Measurements from ENCODE around the gene HNRNPDL.
A peak's percentile ranks its signal among the peaks of the same experiment; 100 is the strongest.
"Not testable (repeated sequence)": the region's sequence is repeated elsewhere in the genome, so short reads cannot be mapped to it uniquely, and the experiment has no call there.

HNRNPDL gene

DNA sequence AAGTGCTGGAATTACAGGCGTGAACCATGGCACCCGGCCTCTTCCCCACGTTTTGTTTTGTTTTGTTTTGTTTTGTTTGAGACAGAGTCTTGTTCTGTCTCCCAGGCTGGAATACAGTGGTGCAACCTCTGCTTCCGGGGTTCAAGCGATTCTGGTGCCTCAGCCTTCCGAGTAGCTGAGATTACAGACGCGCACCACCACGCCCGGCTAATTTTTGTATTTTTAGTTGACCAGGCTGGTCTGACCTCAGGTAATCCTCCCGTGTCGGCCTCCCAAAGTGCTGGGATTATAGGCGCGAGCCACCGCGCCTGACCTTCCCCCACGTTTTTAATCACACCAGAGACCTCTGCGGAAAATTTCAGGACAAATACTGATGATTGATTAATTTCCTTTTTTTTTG lies 2.3 kb upstream of the HNRNPDL start:
- DNase-seq (ENCODE audit: low read depth): no peak

GRCh38 chr4:82431831-82432230 lies 1.6 kb upstream of the HNRNPDL start:
- no peak for DNase-seq (ENCODE audit: low read depth)

DNA sequence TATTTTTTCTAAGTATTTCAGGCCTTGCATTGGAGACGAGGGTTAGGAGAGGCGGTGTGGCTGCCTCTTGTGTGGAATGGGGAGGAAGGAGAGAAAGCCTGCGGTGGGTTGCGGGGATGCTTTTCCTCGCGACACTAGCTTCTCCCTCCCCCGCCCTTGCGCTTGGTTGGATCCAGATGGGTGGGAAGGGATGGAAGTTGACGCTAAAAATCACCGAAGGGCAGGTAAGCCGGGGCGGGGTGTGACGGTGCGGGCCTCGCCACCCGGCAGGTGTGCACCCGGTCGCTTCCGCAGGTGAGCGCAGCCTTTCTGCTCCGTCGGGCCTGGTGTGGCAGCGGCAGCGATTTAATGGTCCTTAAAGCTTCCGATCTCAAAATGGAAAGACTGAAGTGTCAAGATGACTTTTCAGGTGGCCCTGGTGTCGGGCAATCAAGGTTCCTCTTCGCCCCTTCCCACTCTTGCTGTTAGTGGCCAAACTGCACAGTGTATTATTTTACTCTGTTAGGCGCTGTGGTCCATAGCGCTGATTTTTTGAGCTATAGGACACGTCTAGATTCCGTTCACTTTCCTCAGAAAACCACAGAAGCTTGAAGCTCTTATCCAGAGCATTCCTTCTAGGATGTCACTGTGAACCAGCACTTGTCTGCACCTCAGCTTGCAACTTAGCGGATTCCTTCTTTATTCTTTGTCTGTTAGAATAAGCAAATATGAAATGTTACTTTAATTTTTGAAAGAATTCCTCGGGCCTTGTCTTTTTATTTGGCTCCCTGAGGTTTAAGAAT lies 893 bp upstream of the HNRNPDL start:
- peak; percentile 42 for DNase-seq (ENCODE audit: low read depth)

DNA sequence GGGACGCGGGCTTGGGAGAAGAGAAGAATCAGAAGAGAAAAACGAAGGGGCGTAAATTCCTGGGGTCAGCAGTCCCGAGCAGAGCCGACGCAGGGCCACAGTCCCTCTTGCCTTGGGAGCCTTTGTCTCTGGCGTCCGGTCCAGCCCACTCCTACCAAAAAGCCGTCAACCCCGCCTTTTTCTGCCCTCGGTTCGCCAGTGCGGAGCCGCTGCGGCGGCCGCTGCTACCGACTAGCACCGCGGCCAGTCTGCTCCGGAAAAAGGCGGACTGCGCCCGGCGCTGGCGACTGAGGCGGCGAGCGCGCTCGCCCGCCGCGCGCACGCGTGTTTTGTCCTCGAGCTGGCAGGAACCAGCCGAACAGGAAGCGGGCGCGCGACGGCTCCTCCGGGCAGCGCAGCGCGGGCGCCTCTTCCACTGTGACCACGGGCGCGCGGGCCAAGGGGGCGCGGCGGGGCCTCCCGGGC lies 502 bp downstream of the HNRNPDL start:
- peak; percentile 44 for DNase-seq (ENCODE audit: low read depth)

- DNase-seq (ENCODE audit: low read depth): peak; percentile 86
These were observed 1.1 kb downstream of the HNRNPDL start for GRCh38 chr4:82428969-82429727.

DNA sequence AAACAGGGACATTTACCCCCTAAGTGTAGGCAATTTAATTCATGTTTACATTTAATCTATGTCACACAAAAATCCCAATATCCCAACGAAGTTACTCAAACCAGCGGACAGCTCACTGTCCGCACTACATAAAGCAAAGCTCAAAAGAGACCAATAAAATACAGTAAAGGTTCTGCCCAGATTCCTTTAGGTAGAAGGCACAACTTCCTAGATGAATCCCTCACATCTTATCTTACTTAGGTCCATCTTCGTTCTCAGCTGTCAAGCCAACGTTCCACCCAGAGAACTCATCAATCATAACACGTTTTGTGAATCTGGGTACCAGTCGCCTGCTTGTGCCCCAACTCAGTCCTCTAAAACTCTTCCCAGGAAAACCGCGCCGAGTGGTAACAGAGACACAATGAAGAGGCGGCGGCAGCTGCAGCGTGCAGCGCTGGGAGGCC lies 1.7 kb downstream of the HNRNPDL start:
- no peak for DNase-seq (ENCODE audit: low read depth)

- no peak for DNase-seq (ENCODE audit: low read depth)
These were observed 4.8 kb downstream of the HNRNPDL start for GRCh38 chr4:82425478-82425877.

DNA sequence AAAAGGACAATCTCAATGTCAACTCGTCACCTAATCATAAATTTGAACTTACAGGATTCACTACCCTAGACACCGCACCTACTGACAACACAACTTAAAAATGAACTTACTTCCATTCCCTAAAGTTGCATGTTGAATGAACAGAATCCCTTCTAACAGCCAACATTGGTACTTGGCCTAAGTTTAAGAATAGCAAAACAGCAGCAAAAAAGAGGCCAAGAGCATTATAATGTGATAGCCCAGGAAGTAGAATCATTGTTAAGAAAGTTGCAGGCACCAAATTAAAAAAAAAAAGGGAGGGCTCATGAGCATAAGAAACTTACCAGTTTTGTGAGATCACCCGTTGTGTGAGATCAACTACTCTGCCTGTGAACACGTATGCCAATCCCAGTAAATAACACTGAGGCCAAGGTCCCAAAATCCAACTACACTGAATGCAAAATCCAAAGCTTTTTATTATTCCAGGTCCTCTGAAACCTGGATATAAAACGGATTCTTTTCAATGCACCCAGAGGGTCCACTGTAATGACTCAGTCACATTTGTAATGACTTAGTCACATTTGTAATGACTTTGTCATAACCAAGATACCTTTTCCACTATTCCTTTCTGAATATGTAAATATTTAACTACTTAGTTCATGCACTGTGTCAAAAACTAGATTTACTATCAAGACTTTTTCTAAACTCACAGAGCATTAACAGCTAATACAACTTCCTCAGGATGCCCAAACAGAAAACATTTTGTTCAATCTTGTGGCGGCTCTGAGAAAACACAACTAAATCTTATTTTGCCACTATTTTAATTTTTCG lies 6.8 kb downstream of the HNRNPDL start:
- DNase-seq (ENCODE audit: low read depth): peak; percentile 36

- DNase-seq (ENCODE audit: low read depth): no peak
These were observed 7.6 kb downstream of the HNRNPDL start for GRCh38 chr4:82422616-82423015.

DNA sequence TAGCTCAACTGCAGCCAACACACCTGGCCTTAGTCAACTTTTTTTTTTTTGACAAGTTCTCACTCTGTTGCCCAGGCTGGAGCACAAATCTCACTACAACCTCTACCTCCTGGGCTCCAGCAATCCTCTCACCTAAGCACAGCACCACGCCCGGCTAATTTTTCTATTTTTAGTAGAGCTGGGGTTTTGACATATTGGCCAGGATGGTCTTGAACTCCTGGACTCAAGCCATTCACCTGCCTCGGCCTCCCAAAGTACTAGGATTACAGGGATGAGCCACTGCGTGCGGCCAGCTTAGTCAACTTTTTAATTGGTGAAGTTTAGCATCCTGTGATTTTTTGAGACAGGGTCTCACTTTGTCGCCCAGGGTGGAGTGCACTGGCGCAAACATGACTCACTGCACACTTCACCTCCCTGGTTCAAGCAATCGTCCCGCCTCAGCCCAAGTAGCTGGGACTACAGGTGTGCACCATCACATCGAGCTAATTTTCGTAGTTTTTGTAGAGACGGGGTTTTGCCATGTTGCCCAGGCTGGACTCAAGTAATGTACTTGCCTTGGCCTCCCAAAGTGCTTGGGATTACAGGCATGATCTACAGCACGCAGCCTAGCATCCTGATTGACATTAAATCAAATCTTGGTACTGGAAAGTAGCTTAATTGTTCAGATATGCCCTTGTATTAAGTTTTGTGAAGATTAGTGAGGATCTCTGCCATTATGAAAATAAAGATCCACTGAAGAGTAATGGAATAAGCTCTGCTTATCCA lies 8.3 kb downstream of the HNRNPDL start:
- DNase-seq (ENCODE audit: low read depth): no peak

DNA sequence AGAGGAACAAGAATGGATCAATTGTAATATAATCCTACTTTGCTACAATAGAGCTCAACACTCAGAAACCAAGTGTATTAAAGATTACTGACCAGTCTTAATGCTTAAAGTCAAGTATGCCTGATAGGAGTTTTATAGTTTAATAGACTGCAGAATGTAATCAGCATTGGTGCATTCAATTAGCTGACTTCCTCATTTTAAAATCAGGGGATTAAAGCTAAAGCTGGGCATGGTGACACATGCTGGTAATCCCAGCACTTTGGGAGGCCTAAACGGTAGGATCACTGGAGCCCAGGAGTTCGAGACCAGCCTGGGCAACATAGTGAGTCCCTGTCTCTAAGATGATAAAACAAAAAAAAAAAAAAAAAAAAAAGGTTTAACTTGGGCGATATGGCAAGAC lies 10.8 kb downstream of the HNRNPDL start:
- no peak for DNase-seq (ENCODE audit: low read depth)

DNA sequence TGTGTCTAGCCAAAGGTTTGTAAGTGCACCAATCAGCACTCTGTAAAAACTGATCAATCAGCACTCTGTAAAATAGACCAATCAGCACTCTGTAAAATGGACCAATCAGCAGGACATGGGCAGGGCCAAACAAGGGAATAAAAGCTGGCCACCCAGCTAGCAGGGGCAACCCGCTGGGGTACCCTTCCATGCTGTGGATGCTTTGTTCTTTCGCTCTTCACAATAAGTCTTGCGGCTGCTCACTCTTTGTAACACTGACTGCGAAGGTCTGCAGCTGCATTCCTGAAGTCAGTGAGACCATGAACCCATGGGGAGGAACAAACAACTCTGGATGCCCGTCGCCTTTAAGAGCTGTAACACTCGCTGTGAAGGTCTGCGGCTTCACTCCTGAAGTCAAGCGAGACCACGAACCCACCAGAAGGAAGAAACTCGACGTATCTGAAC lies 14.3 kb downstream of the HNRNPDL start:
- DNase-seq (ENCODE audit: low read depth): no peak

- DNase-seq (ENCODE audit: low read depth): not testable (repeated sequence)
These were observed 15.2 kb downstream of the HNRNPDL start for GRCh38 chr4:82415061-82415460.

GRCh38 chr4:82403725-82404124 lies 26.5 kb downstream of the HNRNPDL start:
- no peak for DNase-seq (ENCODE audit: low read depth)

DNA sequence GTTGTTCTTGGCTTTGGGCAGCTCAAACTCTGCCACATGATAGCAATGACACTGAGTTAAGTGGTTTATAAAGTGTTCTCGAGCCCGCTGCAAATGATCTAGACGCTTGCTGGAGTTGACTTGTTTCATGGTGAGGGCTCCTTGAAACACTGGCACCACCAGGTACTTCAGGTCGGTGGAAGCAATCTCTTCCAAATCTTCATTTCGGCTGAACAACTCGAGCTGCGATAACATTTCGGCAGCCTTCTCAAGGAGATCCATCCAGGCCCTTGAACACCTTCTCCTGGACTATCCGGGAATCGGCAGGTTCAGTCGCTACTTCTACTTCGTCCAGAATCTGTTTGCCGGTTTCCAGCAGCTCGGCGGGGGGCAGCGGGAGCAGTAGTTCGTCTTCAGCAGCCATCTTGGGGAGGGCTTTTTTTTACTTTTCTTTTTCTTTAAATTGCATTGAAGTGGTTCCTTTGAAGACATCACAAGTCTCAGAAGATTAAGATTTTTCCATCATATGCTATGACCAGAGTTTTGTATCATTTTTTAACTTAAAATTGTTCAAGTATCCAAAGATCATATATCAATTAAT lies 28.0 kb downstream of the HNRNPDL start:
- DNase-seq (ENCODE audit: low read depth): no peak

DNA sequence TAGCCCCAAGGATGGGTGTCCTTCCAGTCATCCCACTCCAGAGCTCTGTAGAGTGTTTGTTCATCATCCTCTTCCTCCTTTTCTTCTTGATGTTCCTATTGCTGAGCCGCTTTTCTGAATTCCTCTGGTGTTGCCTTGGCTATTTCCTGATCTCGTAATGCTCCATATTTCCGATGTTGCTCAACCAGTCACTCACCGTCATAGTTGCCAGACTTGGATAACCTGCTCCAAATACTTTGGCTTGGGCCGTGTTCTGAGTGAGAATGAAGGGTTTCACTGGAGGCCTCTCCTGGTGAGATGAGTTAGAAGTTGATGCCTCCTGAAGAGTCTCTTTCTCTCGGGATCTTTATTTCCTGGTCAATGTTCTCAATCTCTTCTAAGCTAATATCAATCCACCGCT lies 28.7 kb downstream of the HNRNPDL start:
- no peak for DNase-seq (ENCODE audit: low read depth)

DNA sequence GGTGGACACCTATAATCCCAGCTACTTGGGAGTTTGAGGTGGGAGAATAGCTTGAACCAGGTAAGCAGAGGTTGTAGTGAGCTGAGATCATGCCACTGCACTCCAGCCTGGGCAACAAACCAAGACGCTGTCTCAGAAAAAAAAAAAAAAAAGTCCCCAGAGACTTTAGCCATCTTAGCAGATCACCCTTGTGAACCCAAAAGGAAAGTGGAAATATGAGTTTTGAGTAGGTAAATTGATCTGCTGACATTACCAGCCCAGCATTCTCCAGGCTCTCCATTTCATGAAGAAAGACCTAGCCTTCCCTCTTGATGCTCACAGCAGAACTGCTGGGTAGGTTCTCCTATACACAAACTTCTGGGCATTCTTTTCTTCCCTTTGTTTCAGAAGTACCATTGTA lies 32.0 kb downstream of the HNRNPDL start:
- no peak for DNase-seq (ENCODE audit: low read depth)

DNA sequence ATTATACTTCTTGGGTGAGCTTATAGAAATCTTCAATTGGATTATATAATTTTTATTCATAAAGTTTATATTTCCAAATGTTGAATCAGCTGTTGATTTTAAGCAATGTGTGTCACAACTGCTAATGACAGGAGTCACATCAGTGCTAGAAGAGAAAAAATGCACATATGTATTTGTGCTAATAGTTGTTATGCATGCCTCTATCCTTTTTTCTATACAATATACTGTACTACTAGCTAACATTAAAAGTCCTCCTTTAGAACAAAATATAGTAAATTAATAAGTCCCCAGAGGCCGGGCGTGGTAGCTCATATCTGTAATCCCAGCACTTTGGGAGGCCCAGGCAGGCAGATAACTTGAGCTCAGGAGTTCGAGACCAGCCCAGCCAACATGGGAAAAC lies 32.7 kb downstream of the HNRNPDL start:
- no peak for DNase-seq (ENCODE audit: low read depth)

DNA sequence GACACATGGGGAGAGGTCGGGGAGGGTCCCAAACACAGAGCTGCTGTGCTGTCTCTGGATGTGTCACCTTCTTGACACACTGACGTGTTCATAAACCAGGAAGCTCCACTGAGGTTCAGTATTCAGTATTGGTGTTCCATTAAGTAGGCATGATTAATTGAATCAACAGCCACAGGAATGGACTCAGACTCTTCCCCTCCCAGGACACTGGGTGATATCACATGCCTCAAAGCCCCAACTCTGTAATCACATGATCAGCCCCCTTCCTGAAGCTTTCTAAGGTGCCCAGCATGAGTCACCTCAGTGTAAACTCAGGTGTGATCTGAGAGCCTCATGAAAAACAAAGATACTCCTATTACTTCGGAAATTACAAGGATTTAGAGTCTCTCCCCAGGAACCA lies 35.4 kb downstream of the HNRNPDL start:
- no peak for DNase-seq (ENCODE audit: low read depth)

DNA sequence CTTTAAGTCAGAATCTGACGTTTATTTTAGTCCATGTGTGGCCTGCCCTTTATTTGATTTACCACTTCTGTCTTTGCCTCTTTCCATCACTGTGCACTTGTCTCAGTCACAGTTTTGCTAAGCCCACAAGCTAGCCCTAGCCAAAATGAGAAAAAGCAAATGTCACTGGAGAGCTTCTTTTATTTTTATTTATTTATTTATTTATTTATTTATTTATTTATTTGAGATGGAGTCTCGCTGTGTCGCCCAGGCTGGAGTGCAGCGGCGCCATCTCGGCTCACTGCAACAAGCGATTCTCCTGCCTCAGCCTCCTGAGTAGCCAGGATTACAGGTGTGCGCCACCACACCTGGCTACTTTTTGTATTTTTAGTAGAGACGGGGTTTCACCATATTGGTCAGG lies 40.2 kb downstream of the HNRNPDL start:
- not testable (repeated sequence) for DNase-seq (ENCODE audit: low read depth)

GRCh38 chr4:82388405-82388804 lies 41.9 kb downstream of the HNRNPDL start:
- DNase-seq (ENCODE audit: low read depth): no peak

All from iris pigment epithelial cell (primary cell).